Measurements from ENCODE around the gene LSAMP.

The LSAMP gene

DNA sequence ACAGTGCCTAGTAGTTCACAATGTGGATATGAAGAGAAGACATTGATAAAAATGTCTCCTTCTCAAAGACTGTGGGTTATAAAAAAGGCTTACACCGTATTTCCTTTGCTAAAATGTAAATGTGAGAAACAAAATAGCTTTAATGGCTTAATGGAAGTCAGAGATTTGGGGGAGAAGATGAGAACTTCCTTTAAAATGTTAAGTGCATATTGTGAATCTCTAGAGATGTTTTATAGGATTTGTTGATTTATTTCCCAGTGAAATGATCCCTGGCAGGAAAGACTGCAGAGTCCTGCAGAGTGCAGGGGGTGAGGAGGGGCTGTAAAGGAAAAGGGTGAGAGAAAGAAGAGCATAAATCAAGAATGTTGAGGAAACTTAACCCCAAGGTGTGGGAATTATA is 516.9 kb downstream of the LSAMP start:
- TF ChIP-seq, protein P1, sequence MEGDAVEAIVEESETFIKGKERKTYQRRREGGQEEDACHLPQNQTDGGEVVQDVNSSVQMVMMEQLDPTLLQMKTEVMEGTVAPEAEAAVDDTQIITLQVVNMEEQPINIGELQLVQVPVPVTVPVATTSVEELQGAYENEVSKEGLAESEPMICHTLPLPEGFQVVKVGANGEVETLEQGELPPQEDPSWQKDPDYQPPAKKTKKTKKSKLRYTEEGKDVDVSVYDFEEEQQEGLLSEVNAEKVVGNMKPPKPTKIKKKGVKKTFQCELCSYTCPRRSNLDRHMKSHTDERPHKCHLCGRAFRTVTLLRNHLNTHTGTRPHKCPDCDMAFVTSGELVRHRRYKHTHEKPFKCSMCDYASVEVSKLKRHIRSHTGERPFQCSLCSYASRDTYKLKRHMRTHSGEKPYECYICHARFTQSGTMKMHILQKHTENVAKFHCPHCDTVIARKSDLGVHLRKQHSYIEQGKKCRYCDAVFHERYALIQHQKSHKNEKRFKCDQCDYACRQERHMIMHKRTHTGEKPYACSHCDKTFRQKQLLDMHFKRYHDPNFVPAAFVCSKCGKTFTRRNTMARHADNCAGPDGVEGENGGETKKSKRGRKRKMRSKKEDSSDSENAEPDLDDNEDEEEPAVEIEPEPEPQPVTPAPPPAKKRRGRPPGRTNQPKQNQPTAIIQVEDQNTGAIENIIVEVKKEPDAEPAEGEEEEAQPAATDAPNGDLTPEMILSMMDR (IDR thresholded peaks at IDR 0.05; ENCODE audit: low read depth, low read length, missing control alignments): no peak
- no peak overlapping the region for H3K4me3 ChIP-seq (ENCODE audit: low read depth, low read length)
- in situ Hi-C loops (cut with HindIII; ENCODE audit: low sequenced_read_pairs): no loop called here
- no peak for DNase-seq (ENCODE audit: low read depth)

DNA sequence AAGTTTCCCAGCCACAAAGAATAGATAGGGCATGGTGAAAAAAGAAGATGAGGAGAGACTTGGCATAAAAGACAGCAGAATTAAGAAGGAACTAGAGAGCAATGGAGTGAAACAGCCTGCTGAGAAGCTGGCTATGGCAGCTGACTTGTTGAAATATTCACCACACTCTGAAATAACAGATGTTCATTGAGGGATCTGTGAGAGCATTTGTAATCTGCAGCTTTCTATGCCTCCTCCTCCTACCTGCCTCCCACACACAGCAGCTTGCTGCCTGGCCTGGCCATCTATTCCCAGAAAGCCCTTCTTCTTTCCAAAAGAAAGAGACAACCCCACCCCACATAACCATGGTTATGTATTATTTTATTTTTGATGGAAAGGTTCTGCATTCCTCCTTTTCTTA is 518.1 kb downstream of the LSAMP start:
- TF ChIP-seq, protein P1 (IDR thresholded peaks at IDR 0.05; ENCODE audit: low read depth, low read length, missing control alignments): no peak
- DNase-seq (ENCODE audit: low read depth): no peak
- no peak overlapping the region for H3K4me3 ChIP-seq (ENCODE audit: low read depth, low read length)
- in situ Hi-C loops (cut with HindIII; ENCODE audit: low sequenced_read_pairs): no loop called here

DNA sequence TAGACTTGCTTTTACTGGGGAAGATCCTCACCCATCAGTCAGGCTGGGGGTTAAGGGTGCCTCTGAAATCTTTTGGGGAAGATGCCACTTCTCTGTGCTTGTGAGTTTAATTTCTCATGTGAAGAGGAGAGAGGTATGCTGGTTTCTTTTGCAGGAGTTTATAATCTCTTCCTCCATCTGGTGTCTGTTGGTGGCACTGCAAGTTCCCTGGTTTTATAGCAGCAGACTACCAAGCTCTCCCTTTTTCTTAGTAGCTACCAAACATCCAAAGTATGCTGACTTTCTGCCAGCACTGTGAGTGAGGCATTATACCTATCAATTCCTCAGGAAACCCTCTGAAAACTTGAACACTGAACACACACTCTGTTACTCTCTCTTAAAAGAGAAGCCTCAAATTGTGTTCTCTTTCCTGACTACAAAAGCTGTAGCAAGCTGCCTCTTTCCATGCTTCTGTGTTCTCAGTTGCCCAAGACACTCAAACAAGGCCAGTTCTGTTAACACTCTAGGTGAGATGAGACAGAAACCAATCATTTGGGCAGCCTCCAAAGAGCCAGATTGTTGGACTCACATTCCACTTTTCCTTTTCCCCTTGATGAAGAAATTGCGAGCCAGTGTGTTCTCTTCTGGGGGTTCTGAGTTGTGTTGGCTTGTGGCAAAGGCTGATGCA is 522.5 kb downstream of the LSAMP start:
- TF ChIP-seq, protein P1 (IDR thresholded peaks at IDR 0.05; ENCODE audit: low read depth, low read length, missing control alignments): peak; percentile 70
- DNase-seq (ENCODE audit: low read depth): peak; percentile 42
- in situ Hi-C loops (cut with HindIII; ENCODE audit: low sequenced_read_pairs): no loop called here
- H3K4me3 ChIP-seq (ENCODE audit: low read depth, low read length): no peak overlapping the region

DNA sequence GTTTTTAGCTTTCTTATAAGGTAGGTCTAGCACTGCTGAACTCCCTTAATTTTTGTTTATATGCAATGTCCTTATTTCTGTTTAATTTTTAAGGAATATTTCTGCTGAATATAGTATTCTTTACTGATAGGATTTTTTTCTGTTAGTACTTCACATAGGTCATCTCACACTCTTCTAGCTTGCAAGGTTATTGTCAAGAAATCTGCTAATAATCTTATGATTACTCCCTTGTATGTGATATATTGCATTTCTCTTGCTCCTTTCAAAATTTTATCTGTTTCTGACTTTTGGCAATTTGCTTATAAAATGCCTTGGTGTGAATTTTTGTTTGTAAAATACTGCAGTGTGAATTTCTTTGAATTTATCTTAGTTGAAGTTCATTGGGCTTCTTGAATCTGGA is 523.6 kb downstream of the LSAMP start:
- no peak overlapping the region for H3K4me3 ChIP-seq (ENCODE audit: low read depth, low read length)
- in situ Hi-C loops (cut with HindIII; ENCODE audit: low sequenced_read_pairs): no loop called here
- TF ChIP-seq, protein P1 (IDR thresholded peaks at IDR 0.05; ENCODE audit: low read depth, low read length, missing control alignments): no peak
- DNase-seq (ENCODE audit: low read depth): no peak

DNA sequence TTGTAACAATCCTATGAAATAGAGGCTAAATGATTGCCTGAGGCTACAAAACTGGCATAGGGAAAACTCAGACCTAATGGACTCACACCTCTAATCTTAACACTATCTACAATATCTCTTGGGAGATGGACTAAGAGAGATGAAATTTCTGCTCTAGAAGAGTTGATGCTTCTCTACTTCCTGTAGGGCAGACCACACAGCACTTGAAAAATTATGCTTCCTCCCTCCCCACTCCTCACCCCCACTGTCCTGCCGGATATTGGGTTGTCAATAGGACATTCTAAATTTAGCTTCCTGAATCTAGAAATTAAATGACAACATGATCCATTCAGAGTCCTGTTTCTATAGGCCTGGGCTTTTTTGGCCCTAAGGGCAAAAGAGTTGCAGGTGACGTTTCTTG is 526.4 kb downstream of the LSAMP start:
- no peak for DNase-seq (ENCODE audit: low read depth)
- in situ Hi-C loops (cut with HindIII; ENCODE audit: low sequenced_read_pairs): no loop called here
- TF ChIP-seq, protein P1 (IDR thresholded peaks at IDR 0.05; ENCODE audit: low read depth, low read length, missing control alignments): no peak
- no peak overlapping the region for H3K4me3 ChIP-seq (ENCODE audit: low read depth, low read length)

DNA sequence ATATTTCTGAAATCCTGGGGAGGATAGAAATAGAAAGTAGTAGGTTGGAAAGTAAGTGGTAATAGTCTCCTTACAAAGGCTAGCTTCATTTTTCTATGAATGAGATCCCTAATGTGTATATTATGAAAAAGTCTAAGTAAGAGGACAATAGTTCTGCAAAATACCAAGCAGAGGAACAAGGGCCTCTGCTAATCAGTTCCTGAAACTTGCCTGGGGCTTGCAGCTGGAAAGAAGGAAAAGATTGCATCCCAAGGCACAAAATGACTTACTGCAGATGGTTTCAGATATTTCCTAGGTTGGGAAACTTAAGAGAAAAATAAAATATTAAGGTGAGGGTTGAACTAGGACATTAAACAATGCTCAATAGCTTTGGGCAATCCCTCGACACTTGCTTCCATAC is 528.4 kb downstream of the LSAMP start:
- no peak for DNase-seq (ENCODE audit: low read depth)
- in situ Hi-C loops (cut with HindIII; ENCODE audit: low sequenced_read_pairs): no loop called here
- TF ChIP-seq, protein P1 (IDR thresholded peaks at IDR 0.05; ENCODE audit: low read depth, low read length, missing control alignments): no peak
- H3K4me3 ChIP-seq (ENCODE audit: low read depth, low read length): no peak overlapping the region
